ENCODE results near the gene CADPS2. TPM values are rescaled to one million over a fixed set of nuclear protein-coding genes. Genes with fewer than 3 reads are reported as not detected.

The CADPS2 gene
- total and polyA plus RNA-seq, 2 of the 8 experiments (the other 6 are each of a cell fraction or from before 2014, with no cell fraction given) = 8.9 to 22.3 TPM

DNA sequence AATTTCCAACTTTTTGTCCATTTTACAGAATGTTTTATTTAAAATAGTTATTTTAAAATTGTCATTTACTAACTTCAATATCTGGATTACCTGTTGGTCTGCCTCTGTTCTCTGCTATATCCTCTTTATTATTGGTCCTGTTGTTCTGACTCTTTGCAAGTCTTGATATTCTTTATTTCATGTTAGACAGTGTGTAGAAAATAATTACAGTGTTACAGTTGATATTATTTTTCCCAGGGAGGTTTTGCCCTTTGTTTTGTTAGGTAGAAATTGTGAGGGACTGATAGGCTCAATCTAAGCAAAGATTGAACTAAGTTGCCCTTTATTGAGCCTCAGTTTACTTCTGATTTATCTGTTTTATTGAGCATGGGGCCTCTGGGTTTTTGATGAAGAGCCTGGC lies 49.4 kb upstream of the CADPS2 start:
- Histone ChIP-seq H2AFZ (ENCODE audit: low read length) (no peak overlapping the region), H2BK5ac (ENCODE audit: low read depth, low read length) (no peak overlapping the region), H4K8ac (ENCODE audit: extremely low read depth, insufficient read depth, low read length) (no peak overlapping the region), H3K14ac (ENCODE audit: insufficient read length) (no peak overlapping the region), H3K36me3 (ENCODE audit: control insufficient read depth in 2 of 4, insufficient read depth in 4 of 4, low read length in 3 of 4) (no peaks in the 10 kb centered on the region), H4K5ac (ENCODE audit: insufficient read length, low read depth, low read length) (no peak overlapping the region), H3K9me3 (ENCODE audit: insufficient read depth in 2 of 2, low read depth in 1 of 2, low read length in 1 of 2) (no peaks in the 10 kb centered on the region), H3K79me2 (ENCODE audit: control insufficient read depth in 1 of 2, insufficient read depth in 2 of 2, low read length in 2 of 2) (no peaks in the 10 kb centered on the region), H2BK12ac (ENCODE audit: low read depth, low read length) (no peak overlapping the region), H4K20me1 (replicated peaks in 1 of 2; ENCODE audit: control insufficient read depth in 1 of 2, insufficient read depth in 2 of 2, low read length in 2 of 2) (no peaks in the 10 kb centered on the region), H3K9ac (replicated peaks in 1 of 4; ENCODE audit: extremely low read depth in 1 of 4, low read depth in 3 of 4, low read length in 3 of 4) (no peak overlapping the region), H4K91ac (replicated peaks; ENCODE audit: insufficient read length, low read length) (no peak overlapping the region), H3K23ac (ENCODE audit: insufficient read length) (no peak overlapping the region), H2BK15ac (ENCODE audit: low read length) (no peak overlapping the region), H3K27ac (ENCODE audit: low read depth, low read length) (no peak overlapping the region), H3K4me3 (ENCODE audit: extremely low read depth in 1 of 4, insufficient read depth in 2 of 4, low read depth in 3 of 4, low read length in 4 of 4) (no peak overlapping the region), H3K56ac (replicated peaks; ENCODE audit: insufficient read length, low read depth, low read length) (no peak overlapping the region), H3K4me2 (ENCODE audit: insufficient read depth in 1 of 2, low read depth in 2 of 2, low read length in 2 of 2) (no peak overlapping the region), H2BK120ac (replicated peaks; ENCODE audit: low read depth, low read length) (no peak overlapping the region), H3K79me1 (ENCODE audit: low read depth, low read length) (no peaks in the 10 kb centered on the region), H3K27me3 (replicated peaks in 1 of 4; ENCODE audit: control insufficient read depth in 3 of 4, extremely low read depth in 1 of 4, insufficient read depth in 3 of 4, low read length in 3 of 4) (no peaks in the 10 kb centered on the region), H2AK5ac (ENCODE audit: low read depth, low read length) (no peak overlapping the region), H3K4me1 (replicated peaks in 1 of 4; ENCODE audit: control insufficient read depth in 3 of 4, insufficient read depth in 4 of 4, low read length in 3 of 4) (no peaks in the 10 kb centered on the region), H3K18ac (ENCODE audit: extremely low read depth, low read length) (no peak overlapping the region), H3K23me2 (ENCODE audit: low read depth, low read length) (no peaks in the 10 kb centered on the region), H3K4ac (replicated peaks; ENCODE audit: insufficient read length, low read depth, low read length) (no peak overlapping the region), H2BK20ac (ENCODE audit: low read length) (no peak overlapping the region)
- DNase-seq (ENCODE audit: low read depth in 1 of 2, low spot score in 2 of 2) (no peak), FAIRE-seq (no peak)
- CTCF ChIA-PET (ENCODE audit: partially characterized antibody) = no interaction called here
- POLR2A ChIA-PET (ENCODE audit: partially characterized antibody) = no interaction called here
- TF ChIP-seq RXRA (IDR thresholded peaks at IDR 0.05; ENCODE audit: insufficient read depth, low read depth, low read length) (no peak), BRCA1 (IDR thresholded peaks at IDR 0.05; ENCODE audit: low read depth, low read length) (no peak), JUN (IDR thresholded peaks at IDR 0.05; ENCODE audit: low read depth, low read length) (no peak), BACH1 (IDR thresholded peaks at IDR 0.05; ENCODE audit: low read length) (no peak), RAD21 (IDR thresholded peaks at IDR 0.05 in 1 of 2, conservative IDR thresholded peaks at IDR 0.05 in 1 of 2; ENCODE audit: low read depth in 2 of 2, low read length in 2 of 2) (no peak), SP2 (IDR thresholded peaks at IDR 0.05; ENCODE audit: low read length) (no peak), EZH2 (IDR thresholded peaks at IDR 0.05; ENCODE audit: low read depth, low read length, severe bottlenecking) (no peak), CBX5 (IDR thresholded peaks at IDR 0.05; ENCODE audit: low read depth, low read length) (no peak), SP4 (IDR thresholded peaks at IDR 0.05; ENCODE audit: low read length) (no peak), MAFK (IDR thresholded peaks at IDR 0.05; ENCODE audit: low read depth, low read length) (no peak), CEBPB (IDR thresholded peaks at IDR 0.05; ENCODE audit: low read depth, low read length) (no peak), TBP (IDR thresholded peaks at IDR 0.05; ENCODE audit: low read depth, low read length) (no peak), CHD2 (IDR thresholded peaks at IDR 0.05; ENCODE audit: low read length) (no peak), FOSL1 (IDR thresholded peaks at IDR 0.05; ENCODE audit: insufficient read depth, low read depth, low read length) (no peak), KDM5A (IDR thresholded peaks at IDR 0.05; ENCODE audit: low read length) (no peak), KDM4A (IDR thresholded peaks at IDR 0.05; ENCODE audit: low read depth, low read length, severe bottlenecking) (no peak)
- TF ChIP-seq, protein P1, sequence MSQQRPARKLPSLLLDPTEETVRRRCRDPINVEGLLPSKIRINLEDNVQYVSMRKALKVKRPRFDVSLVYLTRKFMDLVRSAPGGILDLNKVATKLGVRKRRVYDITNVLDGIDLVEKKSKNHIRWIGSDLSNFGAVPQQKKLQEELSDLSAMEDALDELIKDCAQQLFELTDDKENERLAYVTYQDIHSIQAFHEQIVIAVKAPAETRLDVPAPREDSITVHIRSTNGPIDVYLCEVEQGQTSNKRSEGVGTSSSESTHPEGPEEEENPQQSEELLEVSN (IDR thresholded peaks at IDR 0.05) = no peak

All from H1 (cell line).